GM12865 (cell line): ENCODE measurements around the gene OR56A3.
A peak's percentile ranks its signal among the peaks of the same experiment; 100 is the strongest.

Experiments
- DNase-seq: peaks from one replicate; pipeline ENCODE4 v3.0.0; 2010; ENCODE audit warnings: low read depth
- H3K4me3 ChIP-seq: 2 replicates; pipeline ENCODE4 v1.5.1; 2011; ENCODE audit warnings: mild to moderate bottlenecking, low read depth, low read length, control low read depth
- TF ChIP-seq, protein P1 (sequence below): IDR thresholded peaks from 2 replicates; pipeline ENCODE4 v1.5.1; 2011; ENCODE audit warnings: low read length, control low read depth, low read depth, inconsistent platforms; ENCODE audit not compliant: insufficient read depth; ENCODE audit errors: missing control alignments

Gene OR56A3, protein sequence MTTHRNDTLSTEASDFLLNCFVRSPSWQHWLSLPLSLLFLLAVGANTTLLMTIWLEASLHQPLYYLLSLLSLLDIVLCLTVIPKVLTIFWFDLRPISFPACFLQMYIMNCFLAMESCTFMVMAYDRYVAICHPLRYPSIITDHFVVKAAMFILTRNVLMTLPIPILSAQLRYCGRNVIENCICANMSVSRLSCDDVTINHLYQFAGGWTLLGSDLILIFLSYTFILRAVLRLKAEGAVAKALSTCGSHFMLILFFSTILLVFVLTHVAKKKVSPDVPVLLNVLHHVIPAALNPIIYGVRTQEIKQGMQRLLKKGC

DNA sequence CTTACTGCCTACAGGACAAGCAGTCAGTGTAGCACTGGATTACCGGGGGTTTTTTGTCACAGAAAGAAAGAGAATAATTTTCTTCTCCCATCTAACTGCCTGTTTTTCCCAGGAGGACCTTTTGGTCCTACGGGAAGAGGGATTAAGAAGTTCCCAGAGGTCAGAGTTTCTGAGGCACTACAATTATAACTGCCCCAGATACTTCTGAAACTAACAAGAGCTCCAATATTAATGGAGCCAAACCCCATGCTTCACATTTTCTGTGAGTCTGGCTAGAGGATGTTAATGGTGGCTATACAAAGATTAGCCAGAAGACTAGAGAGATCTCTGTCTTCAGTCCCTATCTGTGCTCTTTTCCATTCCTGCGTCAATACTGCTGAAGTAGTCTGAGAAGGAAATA, at the start of gene OR56A3:
Gene OR56A3, plus strand, starts transcription at position 301 of the 400 bp plus-strand sequence. CDS start 5,096 bp downstream, outside the sequence.
- TF ChIP-seq, protein P1, sequence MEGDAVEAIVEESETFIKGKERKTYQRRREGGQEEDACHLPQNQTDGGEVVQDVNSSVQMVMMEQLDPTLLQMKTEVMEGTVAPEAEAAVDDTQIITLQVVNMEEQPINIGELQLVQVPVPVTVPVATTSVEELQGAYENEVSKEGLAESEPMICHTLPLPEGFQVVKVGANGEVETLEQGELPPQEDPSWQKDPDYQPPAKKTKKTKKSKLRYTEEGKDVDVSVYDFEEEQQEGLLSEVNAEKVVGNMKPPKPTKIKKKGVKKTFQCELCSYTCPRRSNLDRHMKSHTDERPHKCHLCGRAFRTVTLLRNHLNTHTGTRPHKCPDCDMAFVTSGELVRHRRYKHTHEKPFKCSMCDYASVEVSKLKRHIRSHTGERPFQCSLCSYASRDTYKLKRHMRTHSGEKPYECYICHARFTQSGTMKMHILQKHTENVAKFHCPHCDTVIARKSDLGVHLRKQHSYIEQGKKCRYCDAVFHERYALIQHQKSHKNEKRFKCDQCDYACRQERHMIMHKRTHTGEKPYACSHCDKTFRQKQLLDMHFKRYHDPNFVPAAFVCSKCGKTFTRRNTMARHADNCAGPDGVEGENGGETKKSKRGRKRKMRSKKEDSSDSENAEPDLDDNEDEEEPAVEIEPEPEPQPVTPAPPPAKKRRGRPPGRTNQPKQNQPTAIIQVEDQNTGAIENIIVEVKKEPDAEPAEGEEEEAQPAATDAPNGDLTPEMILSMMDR: no peak
- no peak for DNase-seq
- H3K4me3 ChIP-seq: no peak within 1 kb of the TSS

DNA sequence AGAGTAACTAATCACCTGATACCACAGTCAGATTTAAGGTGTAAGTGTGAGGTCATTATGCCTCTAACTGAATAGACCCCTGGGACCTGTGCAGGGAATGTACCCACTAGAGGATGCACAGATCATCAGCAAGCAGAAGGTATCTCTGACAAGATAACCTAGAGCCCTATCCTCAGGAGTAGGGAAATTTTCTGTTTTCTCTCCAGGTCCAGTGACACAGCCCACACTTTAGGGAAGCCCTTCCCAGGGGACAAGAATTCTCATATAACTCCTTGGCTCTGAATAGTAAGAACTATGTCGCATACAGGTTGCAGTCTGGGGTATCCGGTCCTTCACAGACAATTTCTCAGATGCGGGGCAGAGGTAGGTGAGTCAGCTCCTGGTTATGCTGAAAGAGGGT, 49.1 kb upstream of the OR56A3 start, which contains the start of gene OR52E5:
Gene OR52E5, plus strand, starts transcription at position 301 of the 400 bp plus-strand sequence. CDS start 7,569 bp downstream, outside the sequence.
- DNase-seq: no peak
- H3K4me3 ChIP-seq: no peak within 1 kb of the TSS
- TF ChIP-seq, protein P1: no peak

DNA sequence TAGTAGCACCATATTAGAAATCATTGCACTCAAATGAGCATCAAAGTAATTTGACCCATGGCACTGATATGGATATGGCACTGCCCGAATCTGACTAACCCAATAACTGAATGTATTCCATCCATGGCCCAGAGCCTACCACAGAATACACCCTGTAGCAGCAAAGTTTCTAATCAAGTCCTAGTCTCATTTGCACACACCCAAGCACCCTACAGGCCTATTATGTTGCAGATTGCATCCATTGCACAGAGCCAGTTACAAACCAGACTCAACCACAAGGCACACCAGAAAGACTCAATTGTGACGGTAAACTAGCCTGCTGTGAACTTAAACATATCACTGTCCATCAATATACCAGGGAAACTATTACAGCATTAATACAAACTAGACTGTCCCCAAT, 42.5 kb upstream of the OR56A3 start:
- no peak for DNase-seq
- no peak overlapping the region for H3K4me3 ChIP-seq
- TF ChIP-seq, protein P1: no peak

DNA sequence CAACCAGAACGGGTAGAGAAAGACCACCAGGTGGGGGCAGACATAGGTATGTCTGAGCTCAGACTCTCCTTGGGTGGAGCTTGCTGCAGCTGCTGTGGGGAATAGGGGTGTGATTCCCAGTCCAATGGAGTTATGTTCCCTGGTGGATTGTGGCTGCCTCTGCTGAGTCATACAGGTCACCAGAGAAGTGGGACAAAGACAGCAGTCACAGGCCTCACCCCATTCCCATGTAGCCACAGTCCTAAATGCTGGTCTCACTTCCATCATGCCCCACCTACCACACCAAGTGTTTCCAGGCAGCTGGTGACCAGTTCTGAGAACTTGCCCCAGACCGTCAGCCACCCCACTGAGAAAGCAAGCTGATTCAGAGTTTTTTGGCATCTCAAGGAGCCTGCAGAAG, 31.5 kb upstream of the OR56A3 start:
- no peak for DNase-seq
- TF ChIP-seq, protein P1: no peak
- H3K4me3 ChIP-seq: no peak overlapping the region

DNA sequence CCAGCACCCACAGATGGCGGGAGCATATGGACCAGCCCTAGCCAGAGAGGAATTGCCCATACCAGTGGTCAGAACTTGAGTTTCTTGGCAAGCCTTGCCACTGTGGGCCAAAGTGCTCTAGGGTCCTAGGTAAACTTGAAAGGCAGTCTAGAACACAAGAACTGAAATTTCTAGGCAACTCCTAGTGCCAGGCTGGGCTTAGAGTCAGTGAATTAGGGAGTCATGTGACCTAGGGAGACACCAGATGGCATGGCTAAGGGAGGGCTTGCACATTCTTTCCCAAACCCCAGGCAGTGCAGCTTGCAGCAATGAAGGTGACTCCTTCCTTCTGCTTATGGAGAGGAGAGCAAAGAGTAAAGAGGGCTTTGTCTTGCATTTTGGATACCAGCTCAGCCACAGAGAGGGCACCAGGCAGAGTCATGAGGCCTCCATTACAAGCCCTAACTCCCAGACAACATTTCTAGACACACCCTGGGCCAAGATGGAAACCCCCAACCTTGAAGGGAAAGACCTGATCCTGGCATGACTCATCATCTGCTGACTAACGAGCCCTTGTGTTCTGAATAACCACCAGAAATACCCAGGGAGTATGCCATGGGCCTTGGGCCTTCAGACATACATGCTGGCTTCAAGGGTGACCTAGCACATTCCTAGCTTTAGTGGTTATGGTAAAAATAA, 19.2 kb upstream of the OR56A3 start:
- peak; percentile 69 for DNase-seq
- TF ChIP-seq, protein P1: no peak
- H3K4me3 ChIP-seq: no peak overlapping the region

DNA sequence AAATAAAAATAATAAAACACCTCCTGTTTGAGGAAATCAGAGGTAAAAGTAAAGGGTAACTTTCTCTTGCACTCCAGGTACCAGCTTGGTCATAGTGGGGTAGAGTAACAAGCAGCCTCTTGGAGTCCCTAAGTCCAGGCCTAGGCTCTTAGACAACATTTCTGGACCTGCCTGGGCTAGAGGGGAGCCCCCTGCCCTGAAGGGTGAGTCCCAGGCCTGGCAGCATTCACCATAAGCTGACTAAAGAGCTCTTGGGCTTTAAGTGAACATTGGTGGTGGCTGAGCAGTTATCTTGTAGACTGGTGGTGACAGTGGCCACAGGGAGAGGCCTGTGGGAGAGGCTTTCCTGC, 18.6 kb upstream of the OR56A3 start:
- no peak for DNase-seq
- no peak overlapping the region for H3K4me3 ChIP-seq
- TF ChIP-seq, protein P1: no peak
